NB4 (cell line): ENCODE results near the gene PLEKHA4.

ENCODE experiments used
- MYC ChIP-seq: IDR thresholded peaks from 2 replicates; pipeline ENCODE4 v1.6.1; 2011; ENCODE audit warnings: low read depth, low read length
- TF ChIP-seq, protein P1 (sequence below): IDR thresholded peaks from one replicate; pipeline ENCODE4 v1.5.1; 2012; ENCODE audit warnings: low read depth, low read length

DNA sequence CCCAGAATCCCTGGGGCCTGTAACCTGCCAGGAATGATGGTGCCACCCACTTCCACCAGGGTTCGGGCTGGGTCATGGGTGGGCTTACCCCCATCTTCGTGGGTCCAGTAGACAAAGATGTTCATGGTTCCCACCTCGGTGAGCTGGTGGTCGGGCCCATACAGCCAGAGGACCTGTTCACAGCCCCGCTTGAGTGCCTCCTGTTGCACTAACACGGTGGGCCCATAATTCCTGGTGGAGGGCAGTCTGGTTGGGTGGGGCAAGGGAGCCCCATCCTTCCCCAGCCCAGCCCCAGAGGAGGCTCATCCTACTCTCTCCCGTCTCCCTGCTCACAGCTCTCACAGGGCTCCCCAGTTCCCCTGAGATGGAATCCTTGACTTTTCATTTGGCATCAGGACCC is 71.3 kb downstream of the PLEKHA4 start:
- TF ChIP-seq, protein P1, sequence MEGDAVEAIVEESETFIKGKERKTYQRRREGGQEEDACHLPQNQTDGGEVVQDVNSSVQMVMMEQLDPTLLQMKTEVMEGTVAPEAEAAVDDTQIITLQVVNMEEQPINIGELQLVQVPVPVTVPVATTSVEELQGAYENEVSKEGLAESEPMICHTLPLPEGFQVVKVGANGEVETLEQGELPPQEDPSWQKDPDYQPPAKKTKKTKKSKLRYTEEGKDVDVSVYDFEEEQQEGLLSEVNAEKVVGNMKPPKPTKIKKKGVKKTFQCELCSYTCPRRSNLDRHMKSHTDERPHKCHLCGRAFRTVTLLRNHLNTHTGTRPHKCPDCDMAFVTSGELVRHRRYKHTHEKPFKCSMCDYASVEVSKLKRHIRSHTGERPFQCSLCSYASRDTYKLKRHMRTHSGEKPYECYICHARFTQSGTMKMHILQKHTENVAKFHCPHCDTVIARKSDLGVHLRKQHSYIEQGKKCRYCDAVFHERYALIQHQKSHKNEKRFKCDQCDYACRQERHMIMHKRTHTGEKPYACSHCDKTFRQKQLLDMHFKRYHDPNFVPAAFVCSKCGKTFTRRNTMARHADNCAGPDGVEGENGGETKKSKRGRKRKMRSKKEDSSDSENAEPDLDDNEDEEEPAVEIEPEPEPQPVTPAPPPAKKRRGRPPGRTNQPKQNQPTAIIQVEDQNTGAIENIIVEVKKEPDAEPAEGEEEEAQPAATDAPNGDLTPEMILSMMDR, result no peak
- no peak for TF ChIP-seq MYC
